CD4-positive, alpha-beta T cell treated with Interferon gamma for 1 hour (primary cell): ENCODE results near the gene NUAK2.
A peak's percentile ranks its signal among the peaks of the same experiment; 100 is the strongest.
"Not testable (repeated sequence)": the region's sequence is repeated elsewhere in the genome, so short reads cannot be mapped to it uniquely, and the experiment has no call there.

Source experiments
- DNase-seq: peaks from one replicate; pipeline ENCODE4 v3.0.0-alpha.2; 2020

The NUAK2 gene

GRCh38 chr1:205294175-205294917, 27.2 kb downstream of the NUAK2 start:
- DNase-seq, result no peak

- no peak for DNase-seq
Measured at GRCh38 chr1:205293350-205294074, 28.0 kb downstream of the NUAK2 start.

DNA sequence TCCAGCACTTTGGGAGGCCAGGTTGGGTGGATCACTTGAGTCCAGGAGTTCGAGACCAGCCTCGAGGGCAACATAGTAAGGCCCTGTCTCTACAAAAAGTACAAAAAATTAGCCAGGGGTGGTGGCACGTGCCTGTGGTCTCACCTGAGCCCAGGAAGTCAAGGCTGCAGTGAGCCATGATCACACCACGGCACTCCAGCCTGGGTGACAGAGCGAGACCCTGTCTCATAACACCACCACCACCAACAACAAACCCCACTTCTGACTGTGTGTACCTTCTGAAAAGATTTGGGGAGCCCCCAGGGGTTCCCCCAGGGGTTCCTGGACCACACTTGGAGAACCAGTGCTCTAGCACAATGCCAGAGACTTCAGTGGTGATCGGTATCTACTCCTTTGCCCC, 29.9 kb downstream of the NUAK2 start:
- DNase-seq, result peak; percentile 54

DNA sequence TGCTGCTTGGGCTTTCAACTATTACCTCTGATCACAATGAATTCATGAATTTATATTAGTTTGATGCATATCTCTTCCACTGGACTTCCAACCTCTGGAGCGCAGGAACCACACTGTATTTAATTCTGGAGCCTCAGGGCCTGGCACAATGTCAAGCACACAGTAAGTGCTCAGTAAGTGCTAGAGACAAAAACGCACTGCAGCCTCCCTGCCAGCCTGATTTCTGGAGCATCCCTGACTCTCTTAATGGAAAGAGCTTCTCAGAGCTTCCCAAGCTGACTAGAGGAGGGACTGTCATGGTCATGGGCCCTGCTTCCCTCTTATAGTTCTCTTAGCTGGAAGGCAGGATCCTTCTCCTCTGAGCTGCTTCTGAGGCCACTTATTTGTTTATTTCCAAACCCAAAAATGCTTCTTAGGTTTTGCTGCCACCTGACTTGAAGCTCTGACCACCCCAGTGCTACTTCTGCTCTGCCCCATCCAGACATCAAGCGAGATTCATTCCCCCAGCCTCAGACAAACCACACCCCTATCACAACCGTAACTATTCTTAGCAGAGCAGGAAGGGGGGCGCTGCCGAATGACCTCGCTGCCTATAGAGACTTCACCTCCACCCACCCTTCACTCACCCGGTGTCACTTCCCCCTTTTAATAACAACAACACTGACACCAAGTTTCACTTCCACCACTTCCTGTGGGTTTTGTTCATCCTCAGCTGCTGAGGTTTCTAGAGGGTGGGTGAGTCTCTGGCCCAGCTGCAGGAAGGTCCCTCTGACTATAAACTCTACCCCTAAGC, 33.6 kb downstream of the NUAK2 start:
- peak; percentile 92 for DNase-seq

- DNase-seq, result no peak
Measured at GRCh38 chr1:205287076-205287475, 34.5 kb downstream of the NUAK2 start.

DNA sequence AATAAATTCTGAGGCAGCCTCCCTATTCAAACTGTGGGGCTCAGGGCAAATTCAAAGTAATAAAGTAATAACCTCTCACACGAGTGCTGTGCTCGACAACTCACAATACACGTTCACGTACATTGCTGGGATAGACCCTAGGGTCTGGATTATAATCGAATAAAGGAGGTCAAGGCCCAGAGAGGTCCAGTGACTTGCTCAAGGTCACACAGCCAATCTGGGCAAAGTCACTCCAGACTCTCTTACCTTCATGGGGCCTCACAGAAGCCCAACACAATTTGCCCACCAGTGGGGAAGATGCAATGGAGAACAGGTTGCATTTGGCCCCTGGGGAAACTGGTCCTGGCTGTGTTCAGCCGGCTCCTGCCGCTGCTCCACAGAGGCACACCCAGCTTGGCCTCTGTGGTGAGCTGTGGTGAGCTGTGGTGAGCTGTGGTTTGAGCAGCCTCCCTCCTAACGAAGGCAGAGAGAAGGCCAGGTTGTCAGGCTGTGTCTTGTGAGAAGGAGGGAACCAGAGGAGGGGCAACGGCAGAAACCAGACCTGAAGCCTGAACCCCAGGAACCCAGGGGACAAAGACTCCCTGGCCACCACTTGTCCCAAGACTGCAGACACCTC, 35.1 kb downstream of the NUAK2 start:
- DNase-seq, result peak; percentile 69

- peak; percentile 62 for DNase-seq
Measured at GRCh38 chr1:205285381-205286101, 36.0 kb downstream of the NUAK2 start.

GRCh38 chr1:205284420-205285144, 37.0 kb downstream of the NUAK2 start:
- peak; percentile 92 for DNase-seq

DNA sequence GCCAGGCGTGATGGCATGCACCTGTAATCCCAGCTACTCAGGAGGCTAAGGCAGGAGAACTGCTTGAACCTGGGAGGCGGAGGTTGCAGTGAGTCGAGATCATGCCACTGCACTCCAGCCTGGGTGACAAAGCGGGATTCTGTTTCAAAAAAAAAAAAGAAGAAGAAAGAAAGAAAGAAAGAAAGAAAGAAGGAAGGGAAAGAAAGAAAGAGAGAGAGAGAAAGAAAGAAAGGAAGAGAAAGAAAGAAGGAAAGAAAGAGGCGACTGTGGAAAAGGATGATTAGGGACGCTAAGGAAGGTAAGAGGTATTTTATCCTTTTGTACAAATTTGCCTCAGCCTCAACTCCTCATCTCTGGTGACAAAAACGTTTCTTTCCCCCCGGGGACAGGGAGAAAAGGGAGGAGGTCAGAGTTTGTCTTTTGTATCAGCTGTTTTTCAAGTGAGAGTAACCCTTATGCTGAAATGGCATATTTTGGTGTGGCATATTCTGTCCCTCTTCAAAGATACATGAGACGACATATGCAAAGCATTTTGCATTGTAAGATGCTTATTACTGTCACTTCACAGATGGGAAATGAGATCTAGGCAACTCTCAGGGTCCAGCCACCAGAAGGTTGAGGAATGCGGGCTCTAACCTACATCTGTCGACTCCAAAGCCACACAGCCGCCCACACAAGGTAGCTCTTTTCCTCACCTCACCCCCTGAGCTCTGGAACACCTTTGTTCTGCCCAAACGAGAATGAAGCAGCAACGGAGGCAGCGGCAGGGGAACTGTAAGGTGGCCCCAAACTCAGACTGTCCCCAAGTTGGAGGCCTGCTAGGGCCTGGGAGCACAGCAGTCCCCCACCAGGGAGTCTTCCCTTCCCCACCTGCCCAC, 38.0 kb downstream of the NUAK2 start:
- DNase-seq, result no peak

GRCh38 chr1:205280666-205281395, 40.7 kb downstream of the NUAK2 start:
- not testable (repeated sequence) for DNase-seq

DNA sequence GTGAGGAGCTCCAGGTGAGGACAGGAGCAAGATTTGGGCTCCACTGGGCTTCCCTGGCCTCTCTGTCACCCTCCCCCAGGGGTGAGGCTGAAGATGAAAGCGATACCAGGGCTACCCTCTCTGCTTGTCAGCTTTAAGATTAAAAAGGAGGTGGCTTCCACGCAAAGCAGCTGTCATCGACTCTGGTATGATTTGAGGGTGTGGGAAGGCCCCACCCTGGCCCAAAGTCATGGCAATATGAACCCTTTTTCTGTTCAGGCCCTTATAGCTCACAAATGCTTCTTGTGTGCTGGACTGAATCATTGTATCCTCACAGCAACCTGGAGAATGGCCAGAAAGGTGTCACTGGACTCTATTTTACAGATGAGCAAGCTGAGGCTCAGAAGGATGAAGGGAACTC, 41.6 kb downstream of the NUAK2 start:
- peak; percentile 45 for DNase-seq

DNA sequence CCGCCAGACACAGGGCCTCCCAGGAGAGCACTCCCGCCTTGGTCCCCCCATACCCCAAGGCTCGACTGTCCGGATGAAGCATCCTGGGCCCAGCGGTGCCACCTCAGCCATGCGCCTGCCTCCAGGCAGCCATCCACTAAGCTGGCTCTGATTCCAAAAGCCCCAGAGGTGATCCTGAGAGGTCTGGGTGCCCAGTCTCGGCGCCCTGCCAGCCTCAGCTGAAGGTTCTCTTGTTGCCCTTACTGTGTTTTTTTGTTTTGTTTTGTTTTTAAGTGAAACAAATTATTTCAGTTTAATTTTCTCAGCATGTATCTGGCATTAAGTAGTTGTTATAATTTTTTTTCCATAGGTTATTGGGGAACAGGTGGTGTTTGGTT, 44.9 kb downstream of the NUAK2 start:
- no peak for DNase-seq

DNA sequence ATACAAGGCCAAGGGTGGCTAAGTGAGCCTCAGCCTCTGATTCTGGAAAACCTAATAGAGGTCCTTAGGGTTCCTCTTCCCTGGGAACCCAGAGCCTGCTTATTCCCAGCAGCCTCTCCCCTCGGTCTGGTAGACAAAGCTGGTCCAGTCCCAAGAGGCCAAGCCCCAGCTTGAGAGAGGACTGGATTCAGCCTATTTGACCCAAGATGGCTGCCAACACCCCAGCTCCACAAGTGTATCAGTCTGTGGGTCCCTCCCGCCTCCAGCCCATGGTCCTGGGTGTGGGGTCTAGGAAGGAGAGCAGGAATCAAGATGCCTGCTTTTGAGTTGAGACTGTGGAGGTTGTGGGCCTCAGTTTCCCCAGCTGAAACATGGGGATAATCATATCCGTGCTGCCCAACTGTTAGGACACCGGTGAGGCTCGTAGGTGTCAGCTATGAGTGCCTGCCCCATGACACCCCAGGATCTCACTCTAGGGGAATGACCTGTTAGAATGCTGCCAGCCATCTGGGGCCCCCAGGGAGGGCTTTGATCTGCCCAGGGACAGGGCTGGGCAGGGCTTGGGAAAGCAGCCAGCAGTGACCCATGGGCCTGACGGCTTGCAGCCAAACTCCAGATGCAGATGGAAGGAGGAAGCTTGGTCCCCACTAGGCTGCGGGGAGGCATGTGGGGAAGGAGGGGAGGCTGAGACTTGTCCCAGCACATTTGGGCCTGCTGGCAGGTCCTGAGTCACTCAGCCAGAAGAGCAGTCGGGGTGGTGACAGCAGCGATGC, 45.4 kb downstream of the NUAK2 start:
- no peak for DNase-seq

- peak; percentile 49 for DNase-seq
Measured at GRCh38 chr1:205275133-205275532, 46.4 kb downstream of the NUAK2 start.

- no peak for DNase-seq
Measured at GRCh38 chr1:205274041-205274691, 47.4 kb downstream of the NUAK2 start.

DNA sequence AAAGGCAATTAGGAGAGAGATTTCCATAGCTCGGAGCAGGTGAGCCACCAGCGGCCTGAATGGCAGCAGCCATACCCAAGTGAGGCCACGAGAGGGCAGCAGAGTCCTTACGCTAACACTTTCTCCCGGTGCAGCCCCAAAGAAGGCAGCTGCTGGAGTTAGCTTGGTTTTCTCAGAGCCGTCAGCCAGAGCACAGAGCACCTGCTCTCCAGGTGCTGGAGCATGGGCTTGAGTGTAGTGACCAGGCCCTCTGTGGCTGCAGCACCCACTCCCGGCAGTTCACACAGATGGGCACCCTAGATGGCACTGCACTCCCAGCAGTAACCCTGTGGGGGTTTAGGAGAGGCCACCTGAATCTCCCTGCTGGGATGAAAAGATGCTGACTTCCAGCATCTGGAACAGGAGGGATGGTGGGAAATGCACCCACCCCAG, 48.0 kb downstream of the NUAK2 start:
- peak; percentile 82 for DNase-seq

GRCh38 chr1:205272536-205272935, 49.0 kb downstream of the NUAK2 start:
- no peak for DNase-seq

DNA sequence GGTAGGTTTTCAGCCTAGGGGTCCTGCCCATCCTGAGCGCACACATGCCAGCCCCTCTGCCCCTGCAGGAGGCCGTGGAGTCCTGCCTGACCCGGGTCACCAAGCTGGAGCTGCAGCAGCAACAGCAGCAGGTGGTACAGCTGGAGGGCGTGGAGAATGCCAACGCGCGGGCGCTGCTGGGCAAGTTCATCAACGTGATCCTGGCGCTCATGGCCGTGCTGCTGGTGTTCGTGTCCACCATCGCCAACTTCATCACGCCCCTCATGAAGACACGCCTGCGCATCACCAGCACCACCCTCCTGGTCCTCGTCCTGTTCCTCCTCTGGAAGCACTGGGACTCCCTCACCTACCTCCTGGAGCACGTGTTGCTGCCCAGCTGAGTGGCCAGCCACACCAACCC, 49.8 kb downstream of the NUAK2 start:
- no peak for DNase-seq

- DNase-seq, result no peak
Measured at GRCh38 chr1:205271277-205271676, 50.3 kb downstream of the NUAK2 start.
